ENCODE data around the gene NHERF2. TPM values are rescaled to one million over a fixed set of nuclear protein-coding genes. Genes with fewer than 3 reads are reported as not detected.

Gene NHERF2
- total and polyA plus RNA-seq, 9 of the 15 experiments (the other 6 are each of a cell fraction or from before 2014, with no cell fraction given): 0.15 to 42.0 (median 12.5) TPM

DNA sequence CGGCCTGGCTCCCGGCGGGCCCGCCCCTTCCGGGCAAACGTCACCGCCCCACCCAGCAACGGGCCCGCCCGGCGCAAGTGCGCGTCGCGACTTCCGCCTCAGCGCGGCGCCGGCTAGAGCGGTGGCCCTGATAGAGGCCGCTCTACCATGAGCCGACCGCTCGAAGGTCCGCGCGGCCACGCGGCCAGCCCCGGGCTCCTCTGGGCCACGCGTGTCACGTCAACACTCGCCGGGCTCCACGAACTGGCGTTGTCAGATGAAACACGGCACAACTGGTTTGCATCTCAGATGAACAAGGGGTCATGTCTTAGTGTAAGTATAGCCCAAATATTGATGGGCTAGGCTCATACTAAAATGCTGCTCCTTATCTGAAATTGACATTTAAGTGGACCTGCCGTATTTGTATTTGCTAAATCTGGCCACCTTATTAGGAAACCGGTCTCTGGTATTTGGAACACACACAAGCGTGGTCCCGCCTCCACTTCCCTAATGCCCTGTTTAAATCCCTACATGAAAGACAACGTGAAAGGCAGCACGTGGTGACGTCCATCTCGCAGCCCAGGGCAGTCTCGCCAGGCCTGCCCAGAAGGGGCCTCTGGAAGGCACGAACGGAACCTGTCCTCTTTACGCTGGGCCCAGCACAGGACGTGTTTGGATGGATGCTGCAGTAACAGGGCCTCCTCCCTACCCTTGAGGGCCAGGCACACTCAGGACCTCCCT lies 16.8 kb upstream of the NHERF2 start, which contains the start of gene ZNF598 (continued):
- TF ChIP-seq, protein P1, sequence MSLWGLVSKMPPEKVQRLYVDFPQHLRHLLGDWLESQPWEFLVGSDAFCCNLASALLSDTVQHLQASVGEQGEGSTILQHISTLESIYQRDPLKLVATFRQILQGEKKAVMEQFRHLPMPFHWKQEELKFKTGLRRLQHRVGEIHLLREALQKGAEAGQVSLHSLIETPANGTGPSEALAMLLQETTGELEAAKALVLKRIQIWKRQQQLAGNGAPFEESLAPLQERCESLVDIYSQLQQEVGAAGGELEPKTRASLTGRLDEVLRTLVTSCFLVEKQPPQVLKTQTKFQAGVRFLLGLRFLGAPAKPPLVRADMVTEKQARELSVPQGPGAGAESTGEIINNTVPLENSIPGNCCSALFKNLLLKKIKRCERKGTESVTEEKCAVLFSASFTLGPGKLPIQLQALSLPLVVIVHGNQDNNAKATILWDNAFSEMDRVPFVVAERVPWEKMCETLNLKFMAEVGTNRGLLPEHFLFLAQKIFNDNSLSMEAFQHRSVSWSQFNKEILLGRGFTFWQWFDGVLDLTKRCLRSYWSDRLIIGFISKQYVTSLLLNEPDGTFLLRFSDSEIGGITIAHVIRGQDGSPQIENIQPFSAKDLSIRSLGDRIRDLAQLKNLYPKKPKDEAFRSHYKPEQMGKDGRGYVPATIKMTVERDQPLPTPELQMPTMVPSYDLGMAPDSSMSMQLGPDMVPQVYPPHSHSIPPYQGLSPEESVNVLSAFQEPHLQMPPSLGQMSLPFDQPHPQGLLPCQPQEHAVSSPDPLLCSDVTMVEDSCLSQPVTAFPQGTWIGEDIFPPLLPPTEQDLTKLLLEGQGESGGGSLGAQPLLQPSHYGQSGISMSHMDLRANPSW (CRISPR knock-in tag; IDR thresholded peaks at IDR 0.05): no peak
- TF ChIP-seq ZC3H8 (IDR thresholded peaks at IDR 0.05): no peak
- TF ChIP-seq SREBF2 (CRISPR knock-in tag; IDR thresholded peaks at IDR 0.05): no peak
- TF ChIP-seq NFIX (CRISPR knock-in tag; IDR thresholded peaks at IDR 0.05; ENCODE audit: low read depth): no peak
- TF ChIP-seq, protein P2, sequence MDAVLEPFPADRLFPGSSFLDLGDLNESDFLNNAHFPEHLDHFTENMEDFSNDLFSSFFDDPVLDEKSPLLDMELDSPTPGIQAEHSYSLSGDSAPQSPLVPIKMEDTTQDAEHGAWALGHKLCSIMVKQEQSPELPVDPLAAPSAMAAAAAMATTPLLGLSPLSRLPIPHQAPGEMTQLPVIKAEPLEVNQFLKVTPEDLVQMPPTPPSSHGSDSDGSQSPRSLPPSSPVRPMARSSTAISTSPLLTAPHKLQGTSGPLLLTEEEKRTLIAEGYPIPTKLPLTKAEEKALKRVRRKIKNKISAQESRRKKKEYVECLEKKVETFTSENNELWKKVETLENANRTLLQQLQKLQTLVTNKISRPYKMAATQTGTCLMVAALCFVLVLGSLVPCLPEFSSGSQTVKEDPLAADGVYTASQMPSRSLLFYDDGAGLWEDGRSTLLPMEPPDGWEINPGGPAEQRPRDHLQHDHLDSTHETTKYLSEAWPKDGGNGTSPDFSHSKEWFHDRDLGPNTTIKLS (IDR thresholded peaks at IDR 0.05; ENCODE audit: borderline replicate concordance, low read depth): peak; percentile 97
- peak; percentile 74; the same call in 1 of the 2 replicates for TF ChIP-seq FOXP1 (CRISPR knock-in tag; IDR thresholded peaks at IDR 0.05)
- 0 out of 2 replicates have a peak, but pooled peaks have one; percentile 7 for TF ChIP-seq PYGO2 (tag; IDR thresholded peaks at IDR 0.05)
- no peak for TF ChIP-seq SIX5 (IDR thresholded peaks at IDR 0.05; ENCODE audit: borderline replicate concordance in 1 of 2, insufficient read depth in 1 of 2, low read depth in 1 of 2, low read length in 2 of 2)
- no peak for TF ChIP-seq NFE2L1 (tag; IDR thresholded peaks at IDR 0.05; ENCODE audit: borderline replicate concordance, low read depth)
- TF ChIP-seq, protein P3, sequence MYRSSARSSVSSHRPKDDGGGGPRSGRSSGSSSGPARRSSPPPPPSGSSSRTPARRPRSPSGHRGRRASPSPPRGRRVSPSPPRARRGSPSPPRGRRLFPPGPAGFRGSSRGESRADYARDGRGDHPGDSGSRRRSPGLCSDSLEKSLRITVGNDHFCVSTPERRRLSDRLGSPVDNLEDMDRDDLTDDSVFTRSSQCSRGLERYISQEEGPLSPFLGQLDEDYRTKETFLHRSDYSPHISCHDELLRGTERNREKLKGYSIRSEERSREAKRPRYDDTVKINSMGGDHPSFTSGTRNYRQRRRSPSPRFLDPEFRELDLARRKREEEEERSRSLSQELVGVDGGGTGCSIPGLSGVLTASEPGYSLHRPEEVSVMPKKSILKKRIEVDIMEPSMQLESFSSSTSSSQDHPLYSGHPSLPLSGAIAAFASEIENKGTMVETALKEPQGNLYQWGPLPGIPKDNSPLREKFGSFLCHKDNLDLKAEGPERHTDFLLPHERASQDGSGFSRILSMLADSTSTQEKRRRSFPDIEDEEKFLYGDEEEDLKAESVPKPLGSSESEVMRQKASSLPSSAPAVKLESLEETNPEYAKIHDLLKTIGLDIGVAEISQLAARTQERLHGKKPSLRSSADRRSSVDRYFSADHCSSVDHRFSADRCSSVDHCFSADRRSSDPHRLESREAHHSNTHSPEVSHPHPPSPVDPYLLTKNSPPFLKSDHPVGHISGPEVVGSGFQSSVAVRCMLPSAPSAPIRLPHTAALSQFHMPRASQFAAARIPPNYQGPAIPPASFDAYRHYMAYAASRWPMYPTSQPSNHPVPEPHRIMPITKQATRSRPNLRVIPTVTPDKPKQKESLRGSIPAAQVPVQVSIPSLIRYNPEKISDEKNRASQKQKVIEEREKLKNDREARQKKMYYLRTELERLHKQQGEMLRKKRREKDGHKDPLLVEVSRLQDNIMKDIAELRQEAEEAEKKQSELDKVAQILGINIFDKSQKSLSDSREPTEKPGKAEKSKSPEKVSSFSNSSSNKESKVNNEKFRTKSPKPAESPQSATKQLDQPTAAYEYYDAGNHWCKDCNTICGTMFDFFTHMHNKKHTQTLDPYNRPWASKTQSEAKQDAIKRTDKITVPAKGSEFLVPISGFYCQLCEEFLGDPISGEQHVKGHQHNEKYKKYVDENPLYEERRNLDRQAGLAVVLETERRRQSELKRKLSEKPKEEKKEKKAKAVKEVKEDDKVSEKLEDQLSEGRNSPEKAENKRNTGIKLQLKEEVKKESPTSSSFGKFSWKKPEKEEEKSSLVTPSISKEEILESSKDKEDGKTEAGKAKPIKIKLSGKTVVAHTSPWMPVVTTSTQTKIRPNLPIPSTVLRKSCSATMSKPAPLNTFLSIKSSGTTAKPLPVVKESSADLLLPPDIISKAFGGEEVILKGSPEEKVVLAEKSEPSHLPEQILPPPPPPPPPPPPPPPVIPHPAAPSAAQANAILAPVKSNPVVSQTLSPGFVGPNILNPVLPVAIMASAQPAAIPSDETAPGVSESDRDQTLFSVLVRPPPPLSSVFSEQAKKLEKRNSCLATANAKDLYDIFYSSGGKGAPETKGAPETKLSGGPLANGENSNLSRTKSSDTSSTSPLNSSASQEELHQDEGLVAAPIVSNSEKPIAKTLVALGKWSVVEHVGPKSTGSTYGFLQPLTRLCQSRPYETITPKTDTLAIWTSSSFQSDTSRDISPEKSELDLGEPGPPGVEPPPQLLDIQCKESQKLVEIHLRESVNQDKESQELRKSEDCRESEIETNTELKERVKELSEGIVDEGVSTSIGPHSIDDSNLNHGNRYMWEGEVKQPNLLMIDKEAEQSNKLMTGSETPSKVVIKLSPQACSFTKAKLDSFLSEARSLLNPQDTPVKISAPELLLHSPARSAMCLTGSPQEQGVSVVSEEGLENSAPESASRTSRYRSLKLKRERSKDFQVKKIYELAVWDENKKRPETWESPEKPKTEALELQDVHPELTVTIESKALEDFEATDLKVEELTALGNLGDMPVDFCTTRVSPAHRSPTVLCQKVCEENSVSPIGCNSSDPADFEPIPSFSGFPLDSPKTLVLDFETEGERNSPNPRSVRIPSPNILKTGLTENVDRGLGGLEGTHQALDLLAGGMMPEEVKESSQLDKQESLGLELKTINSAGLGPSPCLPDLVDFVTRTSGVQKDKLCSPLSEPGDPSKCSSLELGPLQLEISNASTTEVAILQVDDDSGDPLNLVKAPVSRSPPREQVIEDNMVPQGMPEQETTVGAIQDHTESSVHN (IDR thresholded peaks at IDR 0.05; ENCODE audit: borderline replicate concordance in 1 of 2, low read depth in 1 of 2): 0 out of 4 replicates have a peak, but pooled peaks of 1 of the 2 experiments have one; percentile 28
- peak; percentile 60 to 65; a peak in 3 of 4 replicates for TF ChIP-seq FOXK2 (conservative IDR thresholded peaks at IDR 0.05 in 1 of 2, IDR thresholded peaks at IDR 0.05 in 1 of 2; ENCODE audit: low read depth in 2 of 2)
- TF ChIP-seq NRF1 (conservative IDR thresholded peaks at IDR 0.05 in 1 of 2, IDR thresholded peaks at IDR 0.05 in 1 of 2): no peak
- TF ChIP-seq TBL1XR1 (IDR thresholded peaks at IDR 0.05; ENCODE audit: low read length in 2 of 2): no peak
- no peak for TF ChIP-seq ZNF551 (CRISPR knock-in tag; IDR thresholded peaks at IDR 0.05)
- TF ChIP-seq MCM3 (IDR thresholded peaks at IDR 0.05): no peak

All from K562 (cell line).